NOMO-1 treated with DMSO at 0.1 percent for 48 hours (cell line): ENCODE measurements around the gene LRRC14B.
"Not testable (repeated sequence)": the region's sequence is repeated elsewhere in the genome, so short reads cannot be mapped to it uniquely, and the experiment has no call there.

ENCODE experiments used
- DNase-seq: peaks from one replicate; lab custom pipeline; 2025; ENCODE audit not compliant: unreplicated experiment; lab: John Stamatoyannopoulos, UW

The LRRC14B gene

GRCh38 chr5:159448-160172, 31.7 kb upstream of the LRRC14B start:
- DNase-seq: no peak

GRCh38 chr5:160173-160510, 31.2 kb upstream of the LRRC14B start:
- DNase-seq: no peak

- no peak for DNase-seq
Observed at GRCh38 chr5:160921-161802, 30.1 kb upstream of the LRRC14B start.

GRCh38 chr5:161803-162110, 29.5 kb upstream of the LRRC14B start:
- no peak for DNase-seq

- no peak for DNase-seq
Observed at GRCh38 chr5:162190-162564, 29.1 kb upstream of the LRRC14B start.

GRCh38 chr5:162565-163337, 28.5 kb upstream of the LRRC14B start:
- no peak for DNase-seq

GRCh38 chr5:163338-163620, 28.0 kb upstream of the LRRC14B start:
- DNase-seq: no peak

- no peak for DNase-seq
Observed at GRCh38 chr5:163841-164240, 27.5 kb upstream of the LRRC14B start.

- no peak for DNase-seq
Observed at GRCh38 chr5:164244-164643, 27.1 kb upstream of the LRRC14B start.

- DNase-seq: not testable (repeated sequence)
Observed at GRCh38 chr5:164783-165182, 26.5 kb upstream of the LRRC14B start.

- no peak for DNase-seq
Observed at GRCh38 chr5:166441-167372, 24.6 kb upstream of the LRRC14B start.

- no peak for DNase-seq
Observed at GRCh38 chr5:167511-167910, 23.8 kb upstream of the LRRC14B start.

- DNase-seq: no peak
Observed at GRCh38 chr5:167982-168660, 23.2 kb upstream of the LRRC14B start.

- no peak for DNase-seq
Observed at GRCh38 chr5:169071-169727, 22.1 kb upstream of the LRRC14B start.

GRCh38 chr5:169728-170094, 21.6 kb upstream of the LRRC14B start:
- no peak for DNase-seq

GRCh38 chr5:170971-171800, 20.1 kb upstream of the LRRC14B start:
- no peak for DNase-seq

- no peak for DNase-seq
Observed at GRCh38 chr5:171801-172331, 19.4 kb upstream of the LRRC14B start.

GRCh38 chr5:172421-172820, 18.9 kb upstream of the LRRC14B start:
- DNase-seq: no peak

GRCh38 chr5:172841-173251, 18.4 kb upstream of the LRRC14B start:
- no peak for DNase-seq
